ENCODE measurements around the gene KIAA1217.

The KIAA1217 gene

DNA sequence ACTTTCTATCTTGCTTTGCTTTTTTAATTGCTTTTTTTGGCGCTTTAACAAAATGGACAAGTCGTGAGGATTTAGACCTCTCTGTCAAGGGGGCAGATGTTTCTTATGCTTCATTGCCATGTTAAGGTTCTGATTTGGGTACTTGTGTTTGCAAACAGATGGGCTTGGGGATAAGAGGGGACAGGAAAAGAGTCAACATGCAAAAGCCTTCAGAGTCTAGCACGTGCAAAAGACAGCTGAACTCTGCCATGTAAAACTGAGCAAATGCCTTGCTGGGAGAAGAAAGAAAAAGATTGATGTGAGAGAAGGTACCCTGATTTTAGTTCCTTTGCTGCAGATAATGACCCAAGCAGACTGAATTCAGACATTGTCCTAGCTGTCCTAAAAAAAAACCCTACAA lies 173.1 kb downstream of the KIAA1217 start:
- Histone ChIP-seq H3K9me3 (ENCODE audit: low read length) (no peaks in the 10 kb centered on the region), H3K36me3 (ENCODE audit: insufficient read depth, low read length) (no peaks in the 10 kb centered on the region), H3K27me3 (ENCODE audit: control insufficient read depth in 1 of 2, insufficient read depth in 2 of 2, low read length in 2 of 2) (no peaks in the 10 kb centered on the region), H3K4me1 (ENCODE audit: insufficient read depth, low read length) (no peaks in the 10 kb centered on the region), H3K9ac (ENCODE audit: low read length) (no peak overlapping the region), H3K4me3 (ENCODE audit: low read depth in 1 of 2, low read length in 2 of 2) (no peak overlapping the region), H3K27ac (ENCODE audit: low read depth, low read length) (no peak overlapping the region)

GRCh38 chr10:24382596-24382978 lies 173.6 kb downstream of the KIAA1217 start:
- Histone ChIP-seq H3K36me3 (ENCODE audit: insufficient read depth, low read length) (no peaks in the 10 kb centered on the region), H3K4me3 (ENCODE audit: low read depth in 1 of 2, low read length in 2 of 2) (no peak overlapping the region), H3K9me3 (ENCODE audit: low read length) (no peaks in the 10 kb centered on the region), H3K9ac (ENCODE audit: low read length) (no peak overlapping the region), H3K4me1 (ENCODE audit: insufficient read depth, low read length) (no peaks in the 10 kb centered on the region), H3K27me3 (ENCODE audit: control insufficient read depth in 1 of 2, insufficient read depth in 2 of 2, low read length in 2 of 2) (no peaks in the 10 kb centered on the region), H3K27ac (ENCODE audit: low read depth, low read length) (no peak overlapping the region)

DNA sequence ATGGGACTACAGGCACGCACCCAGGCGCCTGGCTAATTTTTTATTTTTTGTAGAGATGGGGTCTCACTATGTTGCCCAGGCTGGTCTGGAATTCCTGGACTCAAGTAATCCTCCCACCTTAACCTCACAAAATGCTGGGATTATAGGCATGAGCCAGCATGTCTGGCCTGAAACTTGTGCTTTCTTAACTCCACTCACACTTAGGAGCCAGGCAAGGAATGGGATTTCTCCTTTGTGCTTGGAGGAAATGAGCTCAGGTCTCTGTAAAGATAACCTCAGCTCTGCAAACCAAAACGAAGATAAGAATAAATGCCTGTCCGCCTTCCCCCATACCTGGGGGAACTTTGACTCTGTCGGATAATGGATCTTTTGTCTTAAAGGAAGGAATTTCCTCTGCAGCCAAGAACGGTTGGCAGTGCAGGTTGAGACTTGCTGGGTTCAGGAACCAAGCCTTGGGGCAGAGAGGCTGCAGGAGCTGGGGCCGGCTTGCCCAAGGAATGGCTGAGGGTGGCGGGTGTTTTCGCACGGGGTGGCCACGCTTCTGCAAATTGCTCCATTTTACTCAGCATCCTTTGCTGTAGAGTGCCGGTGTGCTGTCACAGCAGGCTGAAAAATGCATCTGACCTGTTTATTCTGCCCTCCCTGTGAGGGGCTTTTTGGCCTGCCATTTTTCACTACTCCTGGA lies 174.2 kb downstream of the KIAA1217 start:
- no peaks in the 10 kb centered on the region for H3K27me3 ChIP-seq (ENCODE audit: control insufficient read depth in 1 of 2, insufficient read depth in 2 of 2, low read length in 2 of 2)
- no peaks in the 10 kb centered on the region for H3K36me3 ChIP-seq (ENCODE audit: insufficient read depth, low read length)
- H3K9me3 ChIP-seq (ENCODE audit: low read length) = no peaks in the 10 kb centered on the region
- H3K9ac ChIP-seq (ENCODE audit: low read length) = no peak overlapping the region
- no peak overlapping the region for H3K4me3 ChIP-seq (ENCODE audit: low read depth in 1 of 2, low read length in 2 of 2)
- H3K4me1 ChIP-seq (ENCODE audit: insufficient read depth, low read length) = no peaks in the 10 kb centered on the region
- no peak overlapping the region for H3K27ac ChIP-seq (ENCODE audit: low read depth, low read length)

GRCh38 chr10:24383681-24384106 lies 174.8 kb downstream of the KIAA1217 start:
- H3K36me3 ChIP-seq (ENCODE audit: insufficient read depth, low read length) = no peaks in the 10 kb centered on the region
- no peak overlapping the region for H3K27ac ChIP-seq (ENCODE audit: low read depth, low read length)
- H3K9ac ChIP-seq (ENCODE audit: low read length) = no peak overlapping the region
- H3K4me3 ChIP-seq (ENCODE audit: low read depth in 1 of 2, low read length in 2 of 2) = no peak overlapping the region
- no peaks in the 10 kb centered on the region for H3K9me3 ChIP-seq (ENCODE audit: low read length)
- no peaks in the 10 kb centered on the region for H3K27me3 ChIP-seq (ENCODE audit: control insufficient read depth in 1 of 2, insufficient read depth in 2 of 2, low read length in 2 of 2)
- no peaks in the 10 kb centered on the region for H3K4me1 ChIP-seq (ENCODE audit: insufficient read depth, low read length)

DNA sequence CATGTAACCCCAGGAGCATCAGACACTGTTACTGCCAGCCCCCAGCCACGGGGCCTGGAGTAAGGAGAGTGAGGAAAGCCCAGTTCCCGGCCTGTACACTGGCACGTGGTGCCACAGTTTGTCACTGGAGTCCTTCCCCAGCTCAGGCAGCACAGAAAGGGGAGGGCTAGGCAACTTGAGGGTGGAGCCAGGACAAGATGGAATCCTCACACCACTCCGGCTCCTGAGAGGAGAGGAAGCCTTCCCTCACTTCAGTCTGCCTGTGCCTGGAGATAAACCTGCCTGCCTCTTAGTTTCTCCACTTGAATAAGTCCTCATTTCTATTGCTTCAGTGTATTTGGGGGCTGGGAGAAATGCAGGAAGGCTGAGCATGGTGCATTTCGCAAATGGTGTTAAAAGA lies 176.0 kb downstream of the KIAA1217 start:
- no peak overlapping the region for H3K4me3 ChIP-seq (ENCODE audit: low read depth in 1 of 2, low read length in 2 of 2)
- no peaks in the 10 kb centered on the region for H3K4me1 ChIP-seq (ENCODE audit: insufficient read depth, low read length)
- H3K9me3 ChIP-seq (ENCODE audit: low read length) = no peaks in the 10 kb centered on the region
- H3K9ac ChIP-seq (ENCODE audit: low read length) = no peak overlapping the region
- no peaks in the 10 kb centered on the region for H3K27me3 ChIP-seq (ENCODE audit: control insufficient read depth in 1 of 2, insufficient read depth in 2 of 2, low read length in 2 of 2)
- no peak overlapping the region for H3K27ac ChIP-seq (ENCODE audit: low read depth, low read length)
- H3K36me3 ChIP-seq (ENCODE audit: insufficient read depth, low read length) = no peaks in the 10 kb centered on the region

DNA sequence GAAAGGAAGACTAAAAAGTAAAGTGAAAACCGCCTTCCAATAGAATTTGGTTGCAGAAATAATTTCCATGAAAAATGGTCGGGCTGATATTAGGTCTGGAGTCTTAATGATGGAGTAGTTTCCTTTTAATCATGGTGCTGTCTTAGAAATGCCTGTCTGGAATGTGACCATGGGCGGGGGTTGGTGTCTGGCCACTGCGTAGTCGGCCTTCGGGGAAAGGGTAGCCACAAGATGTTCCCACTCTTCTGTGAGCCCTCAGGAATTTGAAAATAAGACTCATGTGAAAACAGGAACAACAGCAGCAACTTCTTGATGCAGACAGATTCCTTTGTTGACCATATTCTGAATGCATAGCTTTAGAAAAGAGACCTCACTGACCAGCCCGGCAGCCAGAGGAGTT lies 176.8 kb downstream of the KIAA1217 start:
- H3K9me3 ChIP-seq (ENCODE audit: low read length) = no peaks in the 10 kb centered on the region
- no peak overlapping the region for H3K27ac ChIP-seq (ENCODE audit: low read depth, low read length)
- no peaks in the 10 kb centered on the region for H3K36me3 ChIP-seq (ENCODE audit: insufficient read depth, low read length)
- H3K9ac ChIP-seq (ENCODE audit: low read length) = no peak overlapping the region
- H3K4me1 ChIP-seq (ENCODE audit: insufficient read depth, low read length) = no peaks in the 10 kb centered on the region
- no peaks in the 10 kb centered on the region for H3K27me3 ChIP-seq (ENCODE audit: control insufficient read depth in 1 of 2, insufficient read depth in 2 of 2, low read length in 2 of 2)
- H3K4me3 ChIP-seq (ENCODE audit: low read depth in 1 of 2, low read length in 2 of 2) = no peak overlapping the region

DNA sequence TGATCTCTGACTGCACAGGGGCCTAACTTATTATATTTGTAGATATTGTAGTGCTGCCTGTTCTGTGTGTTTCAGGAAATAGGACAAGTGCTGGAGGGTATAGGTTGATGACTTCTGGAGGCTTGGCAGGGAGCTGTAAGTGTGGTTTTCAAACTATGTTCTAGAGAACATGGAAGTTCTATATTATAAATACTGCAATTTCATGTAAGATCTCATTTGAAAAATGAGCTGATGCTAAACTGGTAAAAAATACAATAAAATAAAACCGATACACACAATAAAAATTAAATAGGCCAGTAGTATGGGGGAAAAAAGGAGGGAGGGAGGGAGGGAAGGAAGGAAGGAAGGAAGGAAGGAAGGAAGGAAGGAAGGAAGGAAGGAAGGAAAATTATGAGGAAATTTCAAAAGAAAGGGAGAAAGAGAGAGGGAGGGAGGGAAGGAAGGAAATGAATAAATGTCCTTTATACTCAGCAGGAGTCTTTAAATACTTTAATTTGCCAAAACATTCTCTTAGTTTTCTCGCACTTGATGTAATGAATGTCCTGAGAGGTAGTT lies 181.3 kb downstream of the KIAA1217 start:
- Histone ChIP-seq H3K27ac (ENCODE audit: low read depth, low read length) (no peak overlapping the region), H3K4me3 (ENCODE audit: low read depth in 1 of 2, low read length in 2 of 2) (no peak overlapping the region), H3K9ac (ENCODE audit: low read length) (no peak overlapping the region)

GRCh38 chr10:24390746-24391145 lies 181.8 kb downstream of the KIAA1217 start:
- no peak overlapping the region for H3K27ac ChIP-seq (ENCODE audit: low read depth, low read length)
- no peak overlapping the region for H3K9ac ChIP-seq (ENCODE audit: low read length)
- H3K4me3 ChIP-seq (ENCODE audit: low read depth in 1 of 2, low read length in 2 of 2) = no peak overlapping the region
- H3K9me3 ChIP-seq (ENCODE audit: low read length) = no peaks in the 10 kb centered on the region
- H3K4me1 ChIP-seq (ENCODE audit: insufficient read depth, low read length) = no peaks in the 10 kb centered on the region
- H3K36me3 ChIP-seq (ENCODE audit: insufficient read depth, low read length) = no peaks in the 10 kb centered on the region
- no peaks in the 10 kb centered on the region for H3K27me3 ChIP-seq (ENCODE audit: control insufficient read depth in 1 of 2, insufficient read depth in 2 of 2, low read length in 2 of 2)

More for the DNA sequence above, 181.3 kb downstream of the KIAA1217 start:
- no peaks in the 10 kb centered on the region for H3K4me1 ChIP-seq (ENCODE audit: insufficient read depth, low read length)
- no peaks in the 10 kb centered on the region for H3K27me3 ChIP-seq (ENCODE audit: control insufficient read depth in 1 of 2, insufficient read depth in 2 of 2, low read length in 2 of 2)
- no peaks in the 10 kb centered on the region for H3K9me3 ChIP-seq (ENCODE audit: low read length)
- H3K36me3 ChIP-seq (ENCODE audit: insufficient read depth, low read length) = no peaks in the 10 kb centered on the region

DNA sequence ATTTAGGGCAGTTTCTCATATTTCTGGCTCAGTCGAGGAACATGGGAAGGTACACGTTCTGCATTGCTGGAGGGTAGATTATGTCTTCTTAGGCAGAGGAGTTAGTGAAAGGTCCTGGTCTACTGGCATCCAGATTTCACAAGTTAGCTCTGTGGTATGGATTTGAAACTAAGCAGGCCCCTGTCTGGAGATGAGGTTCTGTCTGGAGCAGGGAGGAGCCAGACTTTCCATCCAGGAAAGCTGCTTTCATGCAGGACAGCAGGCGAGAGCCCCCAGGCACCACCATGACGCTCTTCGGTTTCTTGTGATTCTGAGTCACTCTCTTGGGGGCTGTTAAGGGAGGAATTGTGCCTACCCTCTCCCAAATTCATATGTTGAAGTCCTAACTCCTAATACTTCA lies 184.3 kb downstream of the KIAA1217 start:
- H3K9ac ChIP-seq (ENCODE audit: low read length) = no peak overlapping the region
- H3K27ac ChIP-seq (ENCODE audit: low read depth, low read length) = no peak overlapping the region
- no peaks in the 10 kb centered on the region for H3K27me3 ChIP-seq (ENCODE audit: control insufficient read depth in 1 of 2, insufficient read depth in 2 of 2, low read length in 2 of 2)
- H3K4me3 ChIP-seq (ENCODE audit: low read depth in 1 of 2, low read length in 2 of 2) = no peak overlapping the region
- no peaks in the 10 kb centered on the region for H3K4me1 ChIP-seq (ENCODE audit: insufficient read depth, low read length)
- H3K9me3 ChIP-seq (ENCODE audit: low read length) = no peaks in the 10 kb centered on the region
- no peaks in the 10 kb centered on the region for H3K36me3 ChIP-seq (ENCODE audit: insufficient read depth, low read length)

DNA sequence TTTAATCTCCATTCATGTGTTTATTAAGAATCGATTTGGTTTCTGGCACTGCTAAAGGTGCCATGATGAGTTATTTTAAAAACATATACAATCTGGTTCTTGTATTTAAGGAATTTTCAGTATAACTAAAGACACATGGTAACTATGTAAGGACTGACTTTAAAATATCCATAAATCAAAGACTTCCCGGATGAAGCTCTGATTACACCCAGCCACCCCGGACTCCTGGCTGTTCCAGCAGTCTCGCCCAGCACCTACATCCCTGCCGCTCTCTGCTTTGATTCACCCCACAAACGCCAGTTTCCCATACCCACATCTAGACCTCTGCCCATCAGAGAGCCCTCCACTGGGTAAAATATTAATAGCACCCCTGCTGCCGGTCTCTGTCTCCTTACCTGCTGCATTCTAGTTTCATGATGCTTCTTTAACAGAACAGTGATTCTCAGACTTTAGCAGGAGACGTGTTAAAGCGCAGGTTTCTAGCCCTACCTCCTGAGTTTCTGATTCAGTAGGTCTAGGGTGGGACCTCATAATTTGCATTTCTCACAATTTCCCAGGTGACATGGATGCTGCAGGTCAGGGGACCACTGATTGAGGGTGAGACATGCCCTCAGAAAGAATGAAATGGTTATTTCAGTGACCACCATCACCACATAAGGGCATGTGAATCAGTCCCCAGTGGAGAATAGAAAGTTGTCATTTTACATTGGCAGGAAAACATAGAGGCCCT lies 185.7 kb downstream of the KIAA1217 start:
- Histone ChIP-seq H3K4me1 (ENCODE audit: insufficient read depth, low read length) (no peaks in the 10 kb centered on the region), H3K27ac (ENCODE audit: low read depth, low read length) (no peak overlapping the region), H3K9ac (ENCODE audit: low read length) (no peak overlapping the region), H3K4me3 (ENCODE audit: low read depth in 1 of 2, low read length in 2 of 2) (no peak overlapping the region), H3K36me3 (ENCODE audit: insufficient read depth, low read length) (no peaks in the 10 kb centered on the region), H3K9me3 (ENCODE audit: low read length) (no peaks in the 10 kb centered on the region), H3K27me3 (ENCODE audit: control insufficient read depth in 1 of 2, insufficient read depth in 2 of 2, low read length in 2 of 2) (no peaks in the 10 kb centered on the region)

DNA sequence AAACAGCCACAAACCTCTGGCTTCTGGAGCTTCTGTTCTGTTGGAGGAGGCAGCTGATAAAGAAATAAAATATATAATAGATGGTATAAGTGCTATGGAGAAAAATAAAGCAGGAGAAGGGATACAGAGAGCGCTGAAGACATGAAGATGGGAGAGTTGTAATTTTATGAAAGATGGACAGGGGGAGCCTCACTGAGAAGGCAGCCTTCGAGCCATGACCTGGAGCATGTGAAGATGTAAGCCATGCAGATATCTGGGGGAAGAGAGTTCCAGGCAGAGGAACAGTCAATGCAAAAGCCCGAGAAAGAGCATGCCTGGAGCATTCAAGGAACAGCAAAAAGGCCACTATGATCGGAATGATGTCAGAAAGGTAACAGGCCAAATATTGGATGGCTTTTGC lies 187.5 kb downstream of the KIAA1217 start:
- no peaks in the 10 kb centered on the region for H3K4me1 ChIP-seq (ENCODE audit: insufficient read depth, low read length)

More for the DNA sequence above, 187.5 kb downstream of the KIAA1217 start:
- H3K9ac ChIP-seq (ENCODE audit: low read length) = no peak overlapping the region
- H3K27ac ChIP-seq (ENCODE audit: low read depth, low read length) = no peak overlapping the region
- H3K4me3 ChIP-seq (ENCODE audit: low read depth in 1 of 2, low read length in 2 of 2) = no peak overlapping the region
- H3K36me3 ChIP-seq (ENCODE audit: insufficient read depth, low read length) = no peaks in the 10 kb centered on the region
- H3K27me3 ChIP-seq (ENCODE audit: control insufficient read depth in 1 of 2, insufficient read depth in 2 of 2, low read length in 2 of 2) = no peaks in the 10 kb centered on the region
- no peaks in the 10 kb centered on the region for H3K9me3 ChIP-seq (ENCODE audit: low read length)

Measured in muscle layer of colon (tissue), 2 donors.